ENCODE data around the gene ATP9B.

Gene ATP9B

GRCh38 chr18:79204889-79205807 lies 136.0 kb downstream of the ATP9B start:
- no peak for DNase-seq

- DNase-seq: no peak
Observed at GRCh38 chr18:79206444-79206843, 137.2 kb downstream of the ATP9B start.

- DNase-seq: no peak
Observed at GRCh38 chr18:79208906-79209305, 139.7 kb downstream of the ATP9B start.

GRCh38 chr18:79210002-79210910 lies 141.1 kb downstream of the ATP9B start:
- no peak for DNase-seq

- DNase-seq: no peak
Observed at GRCh38 chr18:79211844-79212243, 142.7 kb downstream of the ATP9B start.

GRCh38 chr18:79214056-79214455 lies 144.9 kb downstream of the ATP9B start:
- DNase-seq: no peak

GRCh38 chr18:79216176-79216575 lies 147.0 kb downstream of the ATP9B start:
- DNase-seq: no peak

GRCh38 chr18:79217979-79218604 lies 148.9 kb downstream of the ATP9B start:
- DNase-seq: no peak

GRCh38 chr18:79218605-79219190 lies 149.5 kb downstream of the ATP9B start:
- no peak for DNase-seq

- no peak for DNase-seq
Observed at GRCh38 chr18:79221136-79221535, 151.9 kb downstream of the ATP9B start.

- no peak for DNase-seq
Observed at GRCh38 chr18:79222790-79223189, 153.6 kb downstream of the ATP9B start.

GRCh38 chr18:79223431-79223830 lies 154.2 kb downstream of the ATP9B start:
- DNase-seq: no peak

- no peak for DNase-seq
Observed at GRCh38 chr18:79224381-79224780, 155.2 kb downstream of the ATP9B start.

- no peak for DNase-seq
Observed at GRCh38 chr18:79227621-79228020, 158.4 kb downstream of the ATP9B start.

GRCh38 chr18:79229431-79229830 lies 160.2 kb downstream of the ATP9B start:
- no peak for DNase-seq

GRCh38 chr18:79234438-79234837 lies 165.2 kb downstream of the ATP9B start:
- no peak for DNase-seq

- DNase-seq: no peak
Observed at GRCh38 chr18:79239631-79240030, 170.4 kb downstream of the ATP9B start.

GRCh38 chr18:79241755-79242154 lies 172.6 kb downstream of the ATP9B start:
- DNase-seq: peak; percentile 94

GRCh38 chr18:79242246-79242645 lies 173.1 kb downstream of the ATP9B start:
- peak; percentile 73 for DNase-seq

GRCh38 chr18:79245517-79246001 lies 176.4 kb downstream of the ATP9B start:
- no peak for DNase-seq

GRCh38 chr18:79246309-79247108 lies 177.3 kb downstream of the ATP9B start:
- DNase-seq: no peak

All from NCI-H1105 (cell line).